Measurements from ENCODE around the gene UBE2U.
A peak's percentile ranks its signal among the peaks of the same experiment; 100 is the strongest.

- TF ChIP-seq RAD21 (IDR thresholded peaks at IDR 0.05 in 1 of 2, conservative IDR thresholded peaks at IDR 0.05 in 1 of 2; ENCODE audit: low read depth in 2 of 2, low read length in 2 of 2): no peak; a peak in 1 of 4 replicates
- no peak for TF ChIP-seq CTCF (IDR thresholded peaks at IDR 0.05; ENCODE audit: control extremely low read depth in 1 of 3, insufficient read depth in 1 of 3, low read depth in 1 of 3, low read length in 3 of 3)
- TF ChIP-seq POLR2A (IDR thresholded peaks at IDR 0.05; ENCODE audit: control extremely low read depth in 1 of 2, low read depth in 2 of 2, low read length in 2 of 2): no peak
- TF ChIP-seq YY1 (IDR thresholded peaks at IDR 0.05; ENCODE audit: low read depth, low read length): no peak
- no peak for TF ChIP-seq CHD2 (IDR thresholded peaks at IDR 0.05; ENCODE audit: low read length)
- no peak for TF ChIP-seq POLR2AphosphoS5 (IDR thresholded peaks at IDR 0.05; ENCODE audit: low read depth, low read length)
- no peak for TF ChIP-seq CEBPB (IDR thresholded peaks at IDR 0.05; ENCODE audit: low read depth, low read length)
- no peak for TF ChIP-seq SRF (IDR thresholded peaks at IDR 0.05; ENCODE audit: low read depth, low read length)
- peak; percentile 84 for TF ChIP-seq ASH2L (IDR thresholded peaks at IDR 0.05; ENCODE audit: low read length)
- TF ChIP-seq KDM1A (IDR thresholded peaks at IDR 0.05; ENCODE audit: borderline replicate concordance, low read length): no peak
- no peak for TF ChIP-seq JUND (IDR thresholded peaks at IDR 0.05; ENCODE audit: low read length)
- no peak for TF ChIP-seq TAF1 (IDR thresholded peaks at IDR 0.05; ENCODE audit: low read depth, low read length)
- no peak for TF ChIP-seq RFX5 (IDR thresholded peaks at IDR 0.05; ENCODE audit: borderline replicate concordance, low read depth, low read length)
- no peak for TF ChIP-seq USF2 (IDR thresholded peaks at IDR 0.05; ENCODE audit: low read length)
Measured at GRCh38 chr1:64245495-64245894, 42.1 kb downstream of the UBE2U start.
